ENCODE results near the gene ZNF689. TPM values are rescaled to one million over a fixed set of nuclear protein-coding genes. Genes with fewer than 3 reads are reported as not detected.

The ZNF689 gene
- total RNA-seq, 1 experiment from 2014 or later, result 10.3 TPM

- H3K36me3 ChIP-seq (ENCODE audit: control insufficient read depth in 1 of 2, insufficient read depth in 2 of 2, low read length in 2 of 2), result no peaks in the 10 kb centered on the region
- no peak for DNase-seq (ENCODE audit: low read depth, low spot score)
- no TSS peak for BruUV-seq (replicated peaks)
- H3K4me3 ChIP-seq (replicated peaks in 1 of 2; ENCODE audit: low read depth in 1 of 2, low read length in 2 of 2), result no peak overlapping the region
- no peak overlapping the region for H3K27ac ChIP-seq (ENCODE audit: low read depth, low read length)
- no peaks in the 10 kb centered on the region for H3K79me2 ChIP-seq (ENCODE audit: insufficient read depth, low read length)
- H3K4me1 ChIP-seq (ENCODE audit: control insufficient read depth in 1 of 2, insufficient read depth in 2 of 2, low read length in 2 of 2), result peaks cover 0 to 11% of the 10 kb centered on the region in 2 experiments; a peak in 2 of 4 replicates
- CTCF ChIA-PET, result interaction anchor here (1.1 kb wide), 1 partner anchor 232 kb away, joined by 3 read pairs; no protein-coding TSS in a partner anchor
- no peak for ATAC-seq
- no peak overlapping the region for H3K4me2 ChIP-seq (ENCODE audit: low read length)
- no peak overlapping the region for H3K9ac ChIP-seq (ENCODE audit: low read length)
- H4K20me1 ChIP-seq (ENCODE audit: insufficient read depth), result no peaks in the 10 kb centered on the region
- no peak for TF ChIP-seq FOSL1 (IDR thresholded peaks at IDR 0.05; ENCODE audit: low read depth)
- TF ChIP-seq POLR2AphosphoS5 (IDR thresholded peaks at IDR 0.05; ENCODE audit: low read depth, low read length), result no peak
- TF ChIP-seq SRF (IDR thresholded peaks at IDR 0.05; ENCODE audit: low read depth), result no peak
- intact Hi-C loops (cut with micrococcal nuclease), result no loop called here
- H3K9me2 ChIP-seq (ENCODE audit: insufficient read depth), result no peaks in the 10 kb centered on the region
- H3K9me3 ChIP-seq (ENCODE audit: control insufficient read depth in 1 of 2, insufficient read depth in 1 of 2, low read depth in 1 of 2, low read length in 2 of 2), result no peaks in the 10 kb centered on the region
- no peak overlapping the region for H2AFZ ChIP-seq (ENCODE audit: low read depth, low read length, poor library complexity, severe bottlenecking)
- no peaks in the 10 kb centered on the region for H3K27me3 ChIP-seq (ENCODE audit: insufficient read depth, low read length)
- RAD21 ChIA-PET (ENCODE audit: low non-redundant PET in 1 of 2, low total read pairs in 2 of 2, uncharacterized antibody in 2 of 2, unreplicated experiment in 2 of 2), result no interaction called here
- POLR2A ChIA-PET, result no interaction called here
Observed at GRCh38 chr16:30641378-30641982, 31.3 kb upstream of the ZNF689 start.

GRCh38 chr16:30637944-30638343 is 27.8 kb upstream of the ZNF689 start:
- peaks cover 13% of the 10 kb centered on the region for H3K79me2 ChIP-seq (ENCODE audit: insufficient read depth, low read length)
- no peaks in the 10 kb centered on the region for H3K9me2 ChIP-seq (ENCODE audit: insufficient read depth)
- H2AFZ ChIP-seq (ENCODE audit: low read depth, low read length, poor library complexity, severe bottlenecking), result no peak overlapping the region
- H4K20me1 ChIP-seq (ENCODE audit: insufficient read depth), result no peaks in the 10 kb centered on the region
- H3K4me3 ChIP-seq (replicated peaks in 1 of 2; ENCODE audit: low read depth in 1 of 2, low read length in 2 of 2), result no peak overlapping the region
- H3K27me3 ChIP-seq (ENCODE audit: insufficient read depth, low read length), result no peaks in the 10 kb centered on the region
- intact Hi-C loops (cut with micrococcal nuclease), result no loop called here
- DNase-seq (ENCODE audit: low read depth, low spot score), result peak; percentile 62
- no TSS peak for BruUV-seq (replicated peaks)
- H3K27ac ChIP-seq (ENCODE audit: low read depth, low read length), result no peak overlapping the region
- ChIA-PET RAD21 (ENCODE audit: low non-redundant PET in 1 of 2, low total read pairs in 2 of 2, uncharacterized antibody in 2 of 2, unreplicated experiment in 2 of 2) (interaction anchor here in 1 of 2 experiments (0.6 kb wide), 1 partner anchor 160 kb away, joined by 3 read pairs; no protein-coding TSS in a partner anchor), POLR2A (interaction anchor here (0.7 kb wide), 1 partner anchor 179 kb away, joined by 3 read pairs; no protein-coding TSS in a partner anchor), CTCF (interaction anchor here (1.3 to 1.7 kb wide), 6 partner anchors 11 to 526 kb away, joined by 3 to 9 read pairs (median 4); partner anchors contain the start of genes DCTPP1 and PRR14)
- H3K36me3 ChIP-seq (ENCODE audit: control insufficient read depth in 1 of 2, insufficient read depth in 2 of 2, low read length in 2 of 2), result no peaks in the 10 kb centered on the region
- no peak overlapping the region for H3K9ac ChIP-seq (ENCODE audit: low read length)
- H3K9me3 ChIP-seq (ENCODE audit: control insufficient read depth in 1 of 2, insufficient read depth in 1 of 2, low read depth in 1 of 2, low read length in 2 of 2), result no peaks in the 10 kb centered on the region
- no peak overlapping the region; the same call in 1 of the 2 replicates for H3K4me2 ChIP-seq (ENCODE audit: low read length)
- ATAC-seq, result peak; percentile 65
- H3K4me1 ChIP-seq (ENCODE audit: control insufficient read depth in 1 of 2, insufficient read depth in 2 of 2, low read length in 2 of 2), result peaks cover 8 to 35% of the 10 kb centered on the region in 2 experiments; a peak in 3 of 4 replicates
- TF ChIP-seq RAD21 (IDR thresholded peaks at IDR 0.05; ENCODE audit: low read depth) (peak; percentile 91), FOSL1 (IDR thresholded peaks at IDR 0.05; ENCODE audit: low read depth) (no peak), MAX (IDR thresholded peaks at IDR 0.05) (no peak), ZFX (IDR thresholded peaks at IDR 0.05) (no peak), ELF1 (IDR thresholded peaks at IDR 0.05; ENCODE audit: borderline replicate concordance, low read depth) (no peak), POLR2AphosphoS5 (IDR thresholded peaks at IDR 0.05; ENCODE audit: low read depth, low read length) (no peak), YY1 (IDR thresholded peaks at IDR 0.05; ENCODE audit: extremely low read depth, insufficient replicate concordance, low read depth, low read length) (peak; percentile 27), REST (IDR thresholded peaks at IDR 0.05; ENCODE audit: low read depth) (no peak), SIN3A (IDR thresholded peaks at IDR 0.05; ENCODE audit: low read depth) (no peak), SRF (IDR thresholded peaks at IDR 0.05; ENCODE audit: low read depth) (no peak), ZBTB33 (IDR thresholded peaks at IDR 0.05; ENCODE audit: extremely low read depth, insufficient replicate concordance, low read length) (no peak), CEBPB (IDR thresholded peaks at IDR 0.05; ENCODE audit: low read depth) (peak; percentile 33; the same call in 1 of the 2 replicates), CBX3 (IDR thresholded peaks at IDR 0.05; ENCODE audit: low read depth) (peak; percentile 72)
